ENCODE measurements around the gene ACTG2. TPM values are rescaled to one million over a fixed set of nuclear protein-coding genes. Genes with fewer than 3 reads are reported as not detected.

The ACTG2 gene
- total and polyA plus RNA-seq, 4 donors: 5.3 to 21.0 (median 6.2) TPM

GRCh38 chr2:73961274-73961673 lies 68.5 kb downstream of the ACTG2 start:
- no peaks in the 10 kb centered on the region for H3K4me1 ChIP-seq (ENCODE audit: control insufficient read depth, insufficient read depth, low read length)
- 100% methylated on average over 1 of the region's 4 CpGs for WGBS (ENCODE audit: insufficient coverage)
- no peak overlapping the region for H3K27ac ChIP-seq (ENCODE audit: low read depth, low read length)
- H3K36me3 ChIP-seq (ENCODE audit: control insufficient read depth, insufficient read depth, low read length): peaks cover 23% of the 10 kb centered on the region
- no peaks in the 10 kb centered on the region for H3K27me3 ChIP-seq (ENCODE audit: control insufficient read depth, insufficient read depth, low read length)
- no peaks in the 10 kb centered on the region for H3K9me3 ChIP-seq (ENCODE audit: control insufficient read depth, insufficient read depth, low read length)
- DNase-seq (ENCODE audit: low read depth in 4 of 6, low spot score in 6 of 6): no peak
- no peak overlapping the region for H3K4me3 ChIP-seq (ENCODE audit: low read depth, low read length)

GRCh38 chr2:73961823-73962615 lies 69.2 kb downstream of the ACTG2 start:
- no peaks in the 10 kb centered on the region for H3K9me3 ChIP-seq (ENCODE audit: control insufficient read depth, insufficient read depth, low read length)
- DNase-seq (ENCODE audit: low read depth in 4 of 6, low spot score in 6 of 6): no peak
- no peak overlapping the region for H3K4me3 ChIP-seq (ENCODE audit: low read depth, low read length)
- H3K27ac ChIP-seq (ENCODE audit: low read depth, low read length): no peak overlapping the region
- WGBS (ENCODE audit: insufficient coverage): 83% methylated on average over 8 of the region's 12 CpGs
- peaks cover 21% of the 10 kb centered on the region for H3K36me3 ChIP-seq (ENCODE audit: control insufficient read depth, insufficient read depth, low read length)
- no peaks in the 10 kb centered on the region for H3K4me1 ChIP-seq (ENCODE audit: control insufficient read depth, insufficient read depth, low read length)
- no peaks in the 10 kb centered on the region for H3K27me3 ChIP-seq (ENCODE audit: control insufficient read depth, insufficient read depth, low read length)

- Histone ChIP-seq H3K27me3 (ENCODE audit: control insufficient read depth, insufficient read depth, low read length) (no peaks in the 10 kb centered on the region), H3K36me3 (ENCODE audit: control insufficient read depth, insufficient read depth, low read length) (peaks cover 19% of the 10 kb centered on the region), H3K4me1 (ENCODE audit: control insufficient read depth, insufficient read depth, low read length) (no peaks in the 10 kb centered on the region), H3K27ac (ENCODE audit: low read depth, low read length) (no peak overlapping the region), H3K4me3 (ENCODE audit: low read depth, low read length) (no peak overlapping the region), H3K9me3 (ENCODE audit: control insufficient read depth, insufficient read depth, low read length) (no peaks in the 10 kb centered on the region)
- DNase-seq (ENCODE audit: low read depth in 4 of 6, low spot score in 6 of 6): no peak
- WGBS (ENCODE audit: insufficient coverage): 88% methylated on average over 3 of the region's 5 CpGs
Observed at GRCh38 chr2:73962798-73963197, 70.0 kb downstream of the ACTG2 start.

- WGBS (ENCODE audit: insufficient coverage): 93% methylated on average over 13 of the region's 13 CpGs
Observed at GRCh38 chr2:73963385-73964120, 70.7 kb downstream of the ACTG2 start.

GRCh38 chr2:73964223-73964622 lies 71.4 kb downstream of the ACTG2 start:
- no peaks in the 10 kb centered on the region for H3K9me3 ChIP-seq (ENCODE audit: control insufficient read depth, insufficient read depth, low read length)
- no peak overlapping the region for H3K27ac ChIP-seq (ENCODE audit: low read depth, low read length)
- H3K4me1 ChIP-seq (ENCODE audit: control insufficient read depth, insufficient read depth, low read length): no peaks in the 10 kb centered on the region
- no peak overlapping the region for H3K4me3 ChIP-seq (ENCODE audit: low read depth, low read length)
- WGBS (ENCODE audit: insufficient coverage): 86% methylated on average over 2 of the region's 2 CpGs
- DNase-seq (ENCODE audit: low read depth in 4 of 6, low spot score in 6 of 6): no peak
- H3K27me3 ChIP-seq (ENCODE audit: control insufficient read depth, insufficient read depth, low read length): no peaks in the 10 kb centered on the region
- peaks cover 11% of the 10 kb centered on the region for H3K36me3 ChIP-seq (ENCODE audit: control insufficient read depth, insufficient read depth, low read length)

More at GRCh38 chr2:73963385-73964120, 70.7 kb downstream of the ACTG2 start:
- Histone ChIP-seq H3K36me3 (ENCODE audit: control insufficient read depth, insufficient read depth, low read length) (peaks cover 17% of the 10 kb centered on the region), H3K27me3 (ENCODE audit: control insufficient read depth, insufficient read depth, low read length) (no peaks in the 10 kb centered on the region), H3K9me3 (ENCODE audit: control insufficient read depth, insufficient read depth, low read length) (no peaks in the 10 kb centered on the region), H3K4me3 (ENCODE audit: low read depth, low read length) (no peak overlapping the region), H3K4me1 (ENCODE audit: control insufficient read depth, insufficient read depth, low read length) (no peaks in the 10 kb centered on the region), H3K27ac (ENCODE audit: low read depth, low read length) (no peak overlapping the region)
- no peak for DNase-seq (ENCODE audit: low read depth in 4 of 6, low spot score in 6 of 6)

GRCh38 chr2:73965053-73965452 lies 72.2 kb downstream of the ACTG2 start:
- WGBS (ENCODE audit: insufficient coverage): 90% methylated on average over 2 of the region's 3 CpGs
- H3K9me3 ChIP-seq (ENCODE audit: control insufficient read depth, insufficient read depth, low read length): no peaks in the 10 kb centered on the region
- H3K27ac ChIP-seq (ENCODE audit: low read depth, low read length): no peak overlapping the region
- H3K4me1 ChIP-seq (ENCODE audit: control insufficient read depth, insufficient read depth, low read length): no peaks in the 10 kb centered on the region
- peaks cover 4% of the 10 kb centered on the region for H3K36me3 ChIP-seq (ENCODE audit: control insufficient read depth, insufficient read depth, low read length)
- no peak for DNase-seq (ENCODE audit: low read depth in 4 of 6, low spot score in 6 of 6)
- no peak overlapping the region for H3K4me3 ChIP-seq (ENCODE audit: low read depth, low read length)
- no peaks in the 10 kb centered on the region for H3K27me3 ChIP-seq (ENCODE audit: control insufficient read depth, insufficient read depth, low read length)

GRCh38 chr2:73968357-73968937 lies 75.6 kb downstream of the ACTG2 start:
- no peaks in the 10 kb centered on the region for H3K9me3 ChIP-seq (ENCODE audit: control insufficient read depth, insufficient read depth, low read length)
- no peaks in the 10 kb centered on the region for H3K36me3 ChIP-seq (ENCODE audit: control insufficient read depth, insufficient read depth, low read length)
- DNase-seq (ENCODE audit: low read depth in 4 of 6, low spot score in 6 of 6): no peak
- no peak overlapping the region for H3K27ac ChIP-seq (ENCODE audit: low read depth, low read length)
- no peak overlapping the region for H3K4me3 ChIP-seq (ENCODE audit: low read depth, low read length)
- H3K4me1 ChIP-seq (ENCODE audit: control insufficient read depth, insufficient read depth, low read length): peaks cover 5% of the 10 kb centered on the region
- no peaks in the 10 kb centered on the region for H3K27me3 ChIP-seq (ENCODE audit: control insufficient read depth, insufficient read depth, low read length)
- 86% methylated on average over 4 of the region's 8 CpGs for WGBS (ENCODE audit: insufficient coverage)

- no peaks in the 10 kb centered on the region for H3K9me3 ChIP-seq (ENCODE audit: control insufficient read depth, insufficient read depth, low read length)
- H3K4me3 ChIP-seq (ENCODE audit: low read depth, low read length): no peak overlapping the region
- no CpG with 5 or more reads among the region's 4 CpGs for WGBS (ENCODE audit: insufficient coverage)
- H3K27me3 ChIP-seq (ENCODE audit: control insufficient read depth, insufficient read depth, low read length): no peaks in the 10 kb centered on the region
- H3K27ac ChIP-seq (ENCODE audit: low read depth, low read length): no peak overlapping the region
- H3K4me1 ChIP-seq (ENCODE audit: control insufficient read depth, insufficient read depth, low read length): peaks cover 5% of the 10 kb centered on the region
- H3K36me3 ChIP-seq (ENCODE audit: control insufficient read depth, insufficient read depth, low read length): no peaks in the 10 kb centered on the region
- DNase-seq (ENCODE audit: low read depth in 4 of 6, low spot score in 6 of 6): no peak
Observed at GRCh38 chr2:73969356-73969755, 76.5 kb downstream of the ACTG2 start.
